Tibial nerve (tissue), 4 donors: Measurements from ENCODE around the gene ISY1.

Experiments used
- CTCF ChIP-seq, 5 experiments: fragments of 200-600 bp in 3 of 5; fragments of 450-650 bp in 2 of 5; sonication (generic) in 3 of 5; IDR thresholded peaks; one replicate each; pipeline ENCODE4 v1.5.1; 2016 to 2019; ENCODE audit warnings: antibody characterized with exemption in 5 of 5, mild to moderate bottlenecking in 3 of 5, moderate library complexity in 2 of 5
- EP300 ChIP-seq, 2 donors: sonication (generic); formaldehyde crosslinking; IDR thresholded peaks; one replicate each; pipeline ENCODE4 v1.6.1; 2017; ENCODE audit warnings: antibody characterized with exemption in 2 of 2, mild to moderate bottlenecking in 1 of 2
- POLR2A ChIP-seq, 2 donors: fragments of 450-650 bp; IDR thresholded peaks; one replicate each; pipeline ENCODE4 v1.6.1; 2017; ENCODE audit warnings: antibody characterized with exemption in 2 of 2, mild to moderate bottlenecking in 2 of 2, moderate library complexity in 2 of 2

GRCh38 chr3:129128357-129129155 lies 32.3 kb downstream of the ISY1 start:
- TF ChIP-seq CTCF (IDR thresholded peaks at IDR 0.05), result no peak
- no peak for TF ChIP-seq POLR2A (IDR thresholded peaks at IDR 0.05)
- no peak for TF ChIP-seq EP300 (IDR thresholded peaks at IDR 0.05)
